AG04449 (cell line): ENCODE measurements around the gene SLC26A3.

Experiments
- CTCF ChIA-PET: fragments of 350-600 bp; formaldehyde crosslinking; extraction: SDS; loops from one replicate; lab custom pipeline; 2021; ENCODE audit warnings: antibody characterized with exemption; lab: Yijun Ruan, JAX
- POLR2A ChIA-PET: fragments of 400-600, 350-600 bp; formaldehyde crosslinking; extraction: SDS; loops from one replicate; lab custom pipeline; 2020; ENCODE audit warnings: antibody characterized with exemption, inconsistent platforms; lab: Yijun Ruan, JAX
- DNase-seq: peaks from one replicate; pipeline ENCODE4 v3.0.0-alpha.2; 2010; ENCODE audit warnings: low read depth, low spot score
- H3K4me3 ChIP-seq: 2 replicates; pipeline ENCODE4 v1.5.1; 2011; ENCODE audit warnings: low read depth, mild to moderate bottlenecking, control low read depth, low read length
- CTCF ChIP-seq: IDR thresholded peaks from one replicate; pipeline ENCODE4 v1.5.1; 2011; ENCODE audit warnings: mild to moderate bottlenecking, moderate library complexity, low read length, control low read depth, inconsistent platforms; ENCODE audit not compliant: insufficient read depth; ENCODE audit errors: missing control alignments

Gene SLC26A3

DNA sequence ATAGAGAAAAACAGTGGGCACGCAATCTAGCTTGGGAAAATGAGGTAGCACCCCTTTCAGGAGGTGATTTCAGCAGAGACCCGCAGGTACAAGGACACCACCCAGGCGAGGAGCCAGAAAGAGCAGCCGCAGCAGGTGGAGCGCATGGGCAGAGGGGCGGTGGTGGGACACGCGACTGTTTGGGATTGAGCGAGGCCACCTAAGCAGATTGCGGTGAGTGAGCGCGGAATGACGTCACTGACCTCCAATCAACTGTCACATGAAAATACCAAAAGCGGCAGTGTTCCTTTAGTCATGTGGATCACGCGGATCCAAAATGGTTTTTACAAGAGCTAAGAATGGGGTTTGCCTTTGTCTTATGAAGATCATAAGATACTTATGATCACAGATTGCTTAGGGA is 40.2 kb upstream of the SLC26A3 start:
- no peak for TF ChIP-seq CTCF
- ChIA-PET POLR2A (no interaction called here), CTCF (no interaction called here)
- H3K4me3 ChIP-seq: no peak overlapping the region
- no peak for DNase-seq

DNA sequence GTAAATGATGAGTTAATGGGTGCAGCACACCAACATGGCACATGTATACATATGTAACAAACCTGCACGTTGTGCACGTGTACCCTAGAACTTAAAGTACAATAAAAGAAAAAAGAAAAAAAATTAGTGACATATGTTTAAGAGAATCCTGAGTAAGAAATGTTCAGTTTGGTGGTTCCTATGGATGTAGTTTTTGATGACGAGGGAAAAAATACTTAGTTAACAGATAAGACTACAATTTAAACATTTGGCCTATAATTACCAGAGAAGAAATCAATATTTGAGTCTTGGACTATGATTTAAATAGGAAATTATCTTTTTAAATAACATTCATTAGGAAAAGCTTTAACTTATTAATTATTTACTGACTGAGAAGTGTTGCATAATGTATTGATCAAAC is 39.2 kb upstream of the SLC26A3 start:
- ChIA-PET CTCF (no interaction called here), POLR2A (no interaction called here)
- H3K4me3 ChIP-seq: no peak overlapping the region
- DNase-seq: no peak
- TF ChIP-seq CTCF: no peak

DNA sequence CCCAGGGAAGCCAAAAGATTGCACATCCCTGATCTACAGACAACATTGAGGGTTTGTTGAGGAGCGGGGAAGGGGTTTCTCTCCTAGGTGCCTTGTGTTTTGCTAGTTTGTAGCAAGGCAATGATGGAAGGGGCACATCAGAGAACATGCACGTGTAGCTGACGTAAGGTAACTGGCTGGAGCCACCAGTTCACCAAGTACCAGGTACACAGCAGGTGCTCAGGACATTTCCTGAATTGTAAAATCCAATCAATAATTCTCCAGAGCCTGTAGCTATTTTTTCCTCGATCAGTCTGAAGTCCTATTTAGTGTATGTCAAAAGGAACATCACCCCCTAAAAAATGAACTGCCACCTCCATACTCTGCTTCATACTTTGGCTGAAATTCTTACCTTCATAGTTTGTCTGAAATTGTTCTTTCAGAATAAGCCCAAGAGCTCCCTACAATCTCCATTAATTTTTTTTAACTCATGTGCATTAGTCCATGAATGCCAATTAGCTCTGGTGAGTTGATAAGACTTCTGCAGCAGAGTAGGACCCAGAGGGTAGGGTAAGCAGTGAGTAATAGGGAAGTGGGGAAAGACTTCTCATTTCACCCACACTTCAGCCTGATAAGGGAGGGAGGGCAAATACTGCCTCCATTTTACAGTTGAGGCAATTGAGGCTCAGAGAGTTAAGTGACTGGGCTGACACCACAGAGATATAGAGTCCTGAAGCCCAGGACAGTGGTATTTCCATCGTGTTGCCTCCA is 36.0 kb upstream of the SLC26A3 start:
- TF ChIP-seq CTCF: no peak
- POLR2A ChIA-PET: no interaction called here
- CTCF ChIA-PET: interaction anchor here (1.1 kb wide), 1 partner anchor 40 kb away, joined by 3 read pairs; no protein-coding TSS in a partner anchor
- no peak for DNase-seq
- no peak overlapping the region for H3K4me3 ChIP-seq

DNA sequence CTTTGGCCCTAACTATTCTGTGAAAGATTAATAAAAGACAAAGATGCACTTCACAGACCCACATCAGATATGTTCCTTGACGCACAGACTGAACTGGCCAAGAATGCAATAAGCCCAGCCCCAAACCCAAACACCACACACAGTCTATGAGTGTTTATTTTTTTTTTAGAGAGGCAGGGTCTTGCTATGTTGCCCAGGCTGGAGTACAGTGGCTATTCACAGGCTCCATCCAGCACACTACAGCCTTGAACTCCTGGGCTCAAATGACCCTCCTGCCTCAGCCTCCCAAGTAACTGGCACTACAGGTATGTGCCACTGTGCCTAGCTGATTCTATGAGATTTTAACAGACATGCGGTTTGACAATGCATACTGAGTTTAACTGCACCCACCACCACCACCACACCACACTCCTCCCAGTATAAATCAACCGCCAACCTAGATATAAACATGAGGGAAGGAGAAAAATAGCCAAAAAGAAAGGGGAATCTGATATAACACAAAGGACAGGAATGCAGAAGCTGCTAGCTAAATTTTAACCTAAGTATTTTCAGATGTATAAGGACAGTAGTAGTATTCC is 35.1 kb upstream of the SLC26A3 start:
- no peak overlapping the region for H3K4me3 ChIP-seq
- no peak for TF ChIP-seq CTCF
- ChIA-PET POLR2A (no interaction called here), CTCF (interaction anchor here (1.1 kb wide), 1 partner anchor 41 kb away, joined by 3 read pairs; no protein-coding TSS in a partner anchor)
- no peak for DNase-seq

- CTCF ChIA-PET: no interaction called here
- no peak overlapping the region for H3K4me3 ChIP-seq
- DNase-seq: no peak
- TF ChIP-seq CTCF: no peak
- POLR2A ChIA-PET: no interaction called here
Measured at GRCh38 chr7:107837145-107837512, 34.1 kb upstream of the SLC26A3 start.

- TF ChIP-seq CTCF: no peak
- ChIA-PET CTCF (no interaction called here), POLR2A (no interaction called here)
- DNase-seq: no peak
- no peak overlapping the region for H3K4me3 ChIP-seq
Measured at GRCh38 chr7:107836237-107837144, 33.5 kb upstream of the SLC26A3 start.
